Posterior cingulate gyrus (tissue), 11 donors: Measurements from ENCODE around the gene BTD.

Experiments
- DNase-seq, 10 donors: peaks; one replicate each; pipeline versions ENCODE4 v3.0.0 to v3.0.0-alpha.2; 2020 to 2021; ENCODE audit warnings: mixed read lengths in 3 of 10
- intact Hi-C: fragments of 100-400 bp; cut with DNase I; formaldehyde crosslinking; loops from one replicate; pipeline ENCODE4 v1.15.1; 2023

The BTD gene

DNA sequence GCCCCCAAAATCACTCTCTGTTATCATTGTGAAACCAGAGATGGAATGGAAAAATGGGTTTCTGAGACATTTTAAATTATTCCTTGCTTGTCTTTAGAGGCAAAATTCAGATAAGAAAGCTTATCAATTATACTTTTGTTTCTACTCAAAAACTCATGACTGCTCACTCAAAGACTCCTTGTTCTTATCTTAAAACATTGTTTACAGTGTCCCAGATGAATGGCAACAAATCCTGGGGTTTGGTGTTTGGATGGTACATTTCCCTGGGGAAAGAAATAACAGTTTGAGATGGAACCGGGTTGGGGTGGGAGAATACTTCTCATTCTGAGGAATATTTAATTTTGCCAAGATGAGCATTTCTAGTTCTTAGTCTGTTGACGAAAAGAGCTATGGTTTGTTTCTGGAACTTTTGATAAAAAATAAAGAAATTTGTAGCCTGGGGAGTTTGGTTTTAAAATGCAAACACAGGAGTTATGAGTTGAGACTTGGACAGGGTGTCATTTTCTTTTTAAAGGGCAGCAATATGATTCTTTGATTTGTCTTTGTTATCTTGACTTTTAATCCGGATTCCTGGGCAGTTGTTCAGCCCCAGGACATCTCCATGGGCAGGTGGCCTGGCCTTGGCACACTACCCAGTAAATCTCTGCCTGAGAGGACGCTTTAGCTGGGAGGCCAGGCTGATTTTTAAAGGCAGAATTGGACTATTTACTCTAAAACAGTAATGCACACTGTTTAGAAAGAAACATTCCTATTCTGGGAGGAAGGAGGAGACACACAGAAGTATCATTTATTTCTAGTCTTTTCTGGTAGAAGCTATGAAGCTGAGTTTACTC lies 32.4 kb downstream of the BTD start:
- intact Hi-C loops = loop anchor here (5.0 kb wide), 1 partner anchor 163 kb away; the partner anchor contains the start of gene ANKRD28

DNA sequence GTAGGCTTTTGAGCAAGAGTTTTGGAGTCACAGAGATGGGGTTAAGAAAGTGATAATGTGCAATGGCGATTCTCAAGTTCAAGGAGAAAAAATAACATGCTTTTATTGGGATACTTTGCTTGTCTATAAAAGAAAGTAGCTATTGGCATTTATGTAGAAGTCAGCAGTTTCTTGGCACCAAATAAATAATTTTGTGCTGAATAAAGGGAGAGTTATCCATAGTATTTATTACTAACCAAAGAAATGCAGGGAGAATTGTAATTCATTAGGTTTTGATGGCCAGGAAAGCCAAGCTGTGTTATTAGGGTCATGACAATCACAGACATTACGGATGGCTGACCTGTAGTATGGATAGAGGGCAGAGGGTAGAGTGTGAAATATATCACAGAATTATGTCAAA lies 33.1 kb downstream of the BTD start:
- no peak for DNase-seq
- intact Hi-C loops = loop anchor here (5.0 kb wide), 1 partner anchor 163 kb away; the partner anchor contains the start of gene ANKRD28

More for the DNA sequence above, 32.4 kb downstream of the BTD start:
- peak in 1 of 10 donors; percentile 81 for DNase-seq

DNA sequence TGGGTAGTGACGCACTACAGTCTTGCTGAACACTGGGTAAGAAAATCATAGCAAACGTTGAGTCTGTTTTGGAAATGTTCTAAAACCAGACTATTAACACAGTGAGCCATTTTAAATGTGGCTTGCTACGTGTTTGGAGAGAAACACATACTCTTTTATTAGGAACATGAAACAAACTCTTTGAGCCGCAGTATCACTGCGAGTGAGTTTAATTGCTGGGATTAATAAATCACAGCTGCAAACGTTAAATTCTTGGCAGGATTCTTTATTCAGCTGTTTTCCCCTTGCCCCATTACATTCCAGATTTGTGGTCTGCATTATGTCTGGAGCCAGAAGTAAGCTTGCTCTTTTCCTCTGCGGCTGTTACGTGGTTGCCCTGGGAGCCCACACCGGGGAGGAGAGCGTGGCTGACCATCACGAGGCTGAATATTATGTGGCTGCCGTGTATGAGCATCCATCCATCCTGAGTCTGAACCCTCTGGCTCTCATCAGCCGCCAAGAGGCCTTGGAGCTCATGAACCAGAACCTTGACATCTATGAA lies 33.6 kb downstream of the BTD start:
- intact Hi-C loops = no loop called here

DNA sequence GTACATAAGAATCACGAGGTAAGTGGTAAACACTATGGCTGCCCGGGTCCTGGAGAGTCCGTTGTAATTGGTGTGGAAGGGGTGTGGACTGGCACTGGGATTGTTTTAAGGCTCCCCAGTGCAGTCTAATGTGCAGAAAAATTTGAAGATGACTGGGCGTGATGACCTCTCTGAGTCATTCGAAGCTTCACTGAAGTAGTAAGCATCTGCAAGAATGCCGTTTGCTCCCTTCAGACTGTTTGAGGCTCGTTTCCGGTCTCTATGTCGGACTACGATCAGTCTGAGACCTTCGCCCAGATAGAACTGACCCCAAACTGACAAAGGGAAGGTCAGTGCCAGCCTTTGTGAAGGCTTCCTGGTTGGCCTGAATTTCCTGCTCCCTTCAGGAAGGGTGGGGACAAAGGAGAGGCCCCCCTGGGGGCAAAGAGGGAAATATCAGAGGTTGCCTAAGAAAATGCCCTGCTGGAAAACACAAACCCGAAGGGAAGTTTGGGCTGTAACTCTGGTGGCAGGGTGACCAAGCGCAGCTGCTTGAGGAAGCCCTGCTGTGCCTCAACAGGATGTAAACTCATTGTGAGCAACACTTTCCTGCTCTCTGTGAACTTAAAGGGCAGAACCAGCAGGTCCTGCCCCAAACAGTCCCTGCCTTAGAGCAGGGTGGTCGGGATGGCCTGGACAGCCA lies 34.6 kb downstream of the BTD start:
- DNase-seq = no peak
- intact Hi-C loops = no loop called here

More for the DNA sequence above, 33.6 kb downstream of the BTD start:
- DNase-seq = peak in 1 of 10 donors; percentile 81

DNA sequence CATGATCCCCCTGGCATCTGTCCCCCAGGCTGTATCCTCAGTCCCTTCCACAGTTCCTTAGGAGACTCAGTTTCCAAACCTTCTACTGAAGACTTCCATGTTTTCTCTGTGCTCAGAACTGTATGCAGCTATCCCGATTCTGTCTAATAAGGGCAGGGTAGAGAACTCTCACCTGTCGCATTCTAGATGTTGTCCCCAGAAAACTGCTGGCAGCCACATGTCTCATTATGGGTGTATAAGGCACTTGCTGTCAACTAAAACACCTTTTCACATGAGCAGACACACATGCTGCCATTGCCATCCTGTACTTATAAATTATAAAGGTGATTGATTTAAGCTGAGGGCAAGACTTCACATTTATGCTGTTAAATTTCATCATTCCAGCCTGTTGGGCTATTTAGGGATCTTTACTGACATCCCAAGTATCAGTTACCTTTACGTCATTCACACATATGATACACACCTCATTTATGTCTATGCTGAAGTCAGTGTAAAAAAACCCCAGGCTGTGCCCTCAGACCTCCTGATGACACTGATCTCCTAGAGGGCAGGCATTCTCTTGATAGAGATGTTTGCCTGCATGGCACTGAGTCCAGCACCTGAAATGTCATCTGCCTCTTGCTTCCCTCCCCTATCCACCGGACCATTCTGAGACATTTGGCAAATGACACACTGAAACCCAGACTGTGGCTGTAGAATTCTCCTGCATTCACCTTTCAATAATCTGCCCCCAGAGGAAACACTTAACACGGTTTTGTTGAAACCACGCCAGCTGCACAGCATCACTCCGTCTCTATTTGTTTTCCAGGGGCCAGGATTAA lies 35.8 kb downstream of the BTD start:
- DNase-seq = no peak
- intact Hi-C loops = no loop called here

DNA sequence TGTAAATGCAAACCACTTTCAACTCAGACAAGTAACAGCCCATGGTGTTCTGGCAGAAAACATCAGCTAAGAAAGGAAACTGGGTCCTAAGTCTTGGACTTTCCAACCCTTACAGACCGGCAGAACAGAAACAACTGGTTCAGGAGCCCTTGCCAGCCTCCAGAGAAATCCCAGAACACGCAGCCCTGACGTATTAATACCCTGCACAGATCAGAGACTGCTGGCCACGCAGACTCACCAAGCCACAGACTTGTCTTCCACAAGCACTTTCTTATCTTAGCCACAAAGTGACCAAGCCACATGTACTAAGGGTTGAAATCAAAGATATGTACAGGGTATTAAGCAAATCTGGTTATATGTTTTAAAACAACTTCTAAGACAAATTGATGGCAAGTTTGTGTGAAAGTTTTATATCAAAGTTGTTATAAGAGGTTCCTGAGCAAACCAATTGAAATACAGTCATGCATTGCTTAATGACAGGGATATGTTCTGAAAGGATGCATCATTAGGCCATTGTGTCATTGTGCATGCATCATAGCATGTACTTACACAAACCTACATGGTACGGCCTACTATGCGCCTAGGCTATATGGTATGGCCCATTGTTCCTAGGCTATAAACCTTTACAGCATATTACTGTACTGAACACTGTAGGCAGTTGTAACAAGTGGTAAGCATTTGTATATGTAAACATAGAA lies 36.8 kb downstream of the BTD start:
- no peak for DNase-seq
- intact Hi-C loops = no loop called here

DNA sequence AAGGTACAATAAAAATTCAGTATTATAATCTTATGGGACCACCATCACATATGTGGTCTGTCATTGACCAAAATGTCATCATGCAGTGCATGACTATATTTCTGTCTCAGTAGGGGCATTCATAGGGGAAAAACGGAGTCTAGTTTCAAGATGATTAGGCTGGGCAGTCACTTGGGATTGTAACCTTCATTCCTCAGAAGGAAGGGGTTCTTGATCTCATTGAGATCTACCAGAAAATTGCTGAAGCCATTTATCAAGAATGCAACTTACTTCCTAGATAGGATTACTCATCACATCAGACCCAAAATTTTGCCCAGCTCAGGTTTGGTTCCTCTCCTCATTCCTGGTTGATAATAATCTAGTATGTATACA lies 37.3 kb downstream of the BTD start:
- intact Hi-C loops = no loop called here
- no peak for DNase-seq

DNA sequence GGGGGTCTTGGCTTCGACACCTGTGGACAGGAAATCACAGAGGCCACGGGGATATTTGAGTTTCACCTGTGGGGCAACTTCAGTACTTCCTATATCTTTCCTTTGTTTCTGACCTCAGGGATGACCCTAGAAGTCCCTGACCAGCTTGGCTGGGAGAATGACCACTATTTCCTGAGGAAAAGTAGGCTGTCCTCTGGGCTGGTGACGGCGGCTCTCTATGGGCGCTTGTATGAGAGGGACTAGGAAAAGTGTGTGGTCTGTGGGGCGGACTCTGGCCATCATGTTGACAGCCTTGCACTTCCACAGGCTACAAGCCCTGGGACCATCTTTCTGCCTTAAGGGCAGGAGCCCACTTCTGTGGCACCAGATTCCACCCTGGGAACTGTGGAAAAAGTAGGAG lies 43.7 kb downstream of the BTD start:
- DNase-seq = no peak
- intact Hi-C loops = loop anchor here (5.0 kb wide), 1 partner anchor 167 kb away; no protein-coding TSS in a partner anchor

DNA sequence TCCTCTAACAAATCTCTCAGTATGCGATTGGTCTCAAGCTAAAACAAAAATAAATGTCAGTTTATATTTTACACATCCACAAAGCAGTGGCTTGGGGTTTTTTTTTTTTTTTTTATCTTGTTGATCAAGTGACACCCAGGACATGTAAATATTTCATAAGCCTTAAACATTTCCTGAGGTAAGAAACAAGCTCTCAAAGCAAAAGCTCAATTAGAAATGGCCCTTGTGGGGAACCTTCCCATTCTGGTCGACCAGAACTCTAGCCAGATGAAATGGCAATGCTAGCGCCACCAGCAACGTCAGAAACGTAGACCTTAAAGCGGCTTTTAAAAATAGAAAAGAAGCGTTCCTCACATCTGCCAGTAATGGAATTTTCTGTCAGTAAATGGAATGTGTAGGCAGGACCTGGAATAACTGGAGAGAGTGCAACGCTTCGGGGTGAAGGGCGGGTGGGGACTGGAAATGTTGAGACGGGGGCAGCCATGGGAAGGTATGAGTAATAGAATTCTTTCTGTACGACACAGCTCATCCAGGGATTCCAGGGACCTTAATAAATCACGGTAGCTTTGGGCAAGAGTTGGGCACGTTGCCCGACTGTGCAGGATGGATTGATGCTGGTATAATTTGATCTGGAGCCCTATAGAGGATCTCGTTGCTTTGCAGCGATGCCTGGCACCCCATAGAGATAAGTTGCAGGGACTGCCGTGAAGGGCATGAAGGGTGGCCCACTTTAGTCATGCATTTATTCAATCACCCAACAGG lies 44.4 kb downstream of the BTD start:
- DNase-seq = peak in 1 of 10 donors; percentile 81
- intact Hi-C loops = loop anchor here (5.0 kb wide), 1 partner anchor 166 kb away; no protein-coding TSS in a partner anchor

DNA sequence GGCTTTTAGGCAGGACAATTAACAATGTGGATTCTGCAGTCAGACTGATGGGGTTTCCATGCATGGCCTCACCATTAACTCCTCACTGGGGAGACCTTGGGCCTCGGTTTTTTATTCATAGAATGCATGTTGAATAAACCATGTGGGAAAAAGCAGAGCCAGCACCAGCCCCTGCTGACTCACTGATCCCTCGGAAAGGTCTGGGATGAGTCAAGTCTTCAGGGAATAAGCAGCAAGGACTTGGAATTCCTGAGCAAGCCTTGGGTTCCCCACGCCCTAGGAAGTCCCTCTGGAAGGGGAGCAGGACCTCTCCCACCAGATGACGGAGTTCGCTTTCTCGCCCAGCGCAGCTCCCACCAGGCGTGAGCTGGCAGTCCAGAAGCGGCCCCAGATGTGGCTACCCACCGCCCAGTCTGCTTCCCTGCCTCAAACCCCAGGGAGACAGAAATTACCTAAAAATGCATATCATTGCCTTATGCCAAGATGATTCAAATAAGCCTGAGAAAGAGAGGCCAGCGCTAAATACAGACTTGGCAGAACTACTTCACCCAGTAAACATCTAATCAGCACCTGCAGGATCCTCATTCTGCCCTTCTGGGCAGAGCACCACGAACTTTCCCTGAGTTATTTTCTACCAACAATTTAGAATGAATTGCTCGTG lies 45.4 kb downstream of the BTD start:
- intact Hi-C loops = loop anchor here (5.0 kb wide), 1 partner anchor 165 kb away; no protein-coding TSS in a partner anchor

DNA sequence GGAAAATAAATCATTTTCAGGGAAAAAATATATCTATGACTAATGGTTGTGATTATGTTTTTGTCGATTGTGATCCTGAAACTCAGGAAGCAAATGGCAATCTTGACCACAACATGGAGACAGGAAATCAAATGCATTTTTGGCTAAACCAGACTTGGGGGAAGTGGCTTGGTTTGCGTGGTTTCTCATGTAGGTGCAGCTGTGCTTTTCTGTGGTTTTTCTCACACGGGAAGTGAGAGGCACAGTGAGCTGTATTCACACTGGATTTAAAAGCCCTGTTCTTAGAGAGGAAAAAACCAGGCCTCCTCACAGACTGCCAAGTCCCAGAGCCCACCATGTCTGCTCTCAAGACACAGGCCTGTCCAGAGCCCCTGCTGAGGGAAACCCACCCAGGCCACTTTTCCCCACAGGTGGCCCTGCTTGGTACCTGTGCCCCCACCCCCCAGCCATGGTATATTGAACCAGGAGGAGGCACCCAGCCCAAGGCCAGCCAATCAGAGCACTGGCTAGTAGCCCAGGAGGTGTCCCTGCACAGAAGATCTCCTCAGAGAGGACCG lies 46.1 kb downstream of the BTD start:
- intact Hi-C loops = loop anchor here (5.0 kb wide), 1 partner anchor 165 kb away; no protein-coding TSS in a partner anchor

More for the DNA sequence above, 45.4 kb downstream of the BTD start:
- peak in 3 of 10 donors; percentile 23 to 81 (median 73) for DNase-seq

DNA sequence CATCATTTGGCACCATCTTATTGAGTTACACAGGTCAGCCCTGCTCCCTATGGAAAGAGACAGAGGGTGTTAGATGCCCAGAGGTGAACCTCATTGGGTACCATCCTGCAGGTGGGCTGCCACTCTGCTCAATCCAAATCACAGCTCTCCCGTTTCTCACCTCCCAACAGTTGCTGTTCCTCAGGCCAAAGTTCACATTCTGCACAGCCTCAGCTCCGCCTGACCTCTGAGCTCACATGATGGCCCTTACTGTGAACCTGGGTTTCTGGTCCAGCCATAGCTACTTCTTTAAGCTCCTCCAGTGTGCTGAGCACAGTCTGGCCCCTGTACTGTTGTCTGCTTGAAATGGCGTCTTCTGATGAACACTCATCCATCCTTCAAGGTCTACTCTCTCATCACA lies 47.8 kb downstream of the BTD start:
- intact Hi-C loops = loop anchor here (5.0 kb wide), 1 partner anchor 163 kb away; no protein-coding TSS in a partner anchor
- no peak for DNase-seq

More for the DNA sequence above, 46.1 kb downstream of the BTD start:
- no peak for DNase-seq

DNA sequence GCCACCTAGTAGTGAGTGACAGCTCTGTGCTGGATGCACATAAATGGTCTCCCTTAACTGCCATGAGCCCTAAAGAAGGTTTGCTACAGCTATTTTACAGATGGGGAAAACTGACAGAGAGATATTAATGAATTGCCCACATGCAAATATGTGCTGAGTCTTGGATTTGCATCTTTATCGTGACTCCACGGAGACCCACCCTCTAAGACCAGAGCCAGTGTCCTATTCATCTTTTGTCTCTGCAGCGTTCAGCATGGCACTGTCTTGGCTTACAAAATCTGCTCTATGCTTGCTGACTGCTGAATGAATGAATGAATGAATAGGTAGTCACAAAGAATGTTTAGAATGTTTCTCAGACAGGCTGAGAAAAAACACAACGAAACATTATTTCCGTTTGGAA lies 48.3 kb downstream of the BTD start:
- intact Hi-C loops = loop anchor here (5.0 kb wide), 1 partner anchor 162 kb away; no protein-coding TSS in a partner anchor
- no peak for DNase-seq

DNA sequence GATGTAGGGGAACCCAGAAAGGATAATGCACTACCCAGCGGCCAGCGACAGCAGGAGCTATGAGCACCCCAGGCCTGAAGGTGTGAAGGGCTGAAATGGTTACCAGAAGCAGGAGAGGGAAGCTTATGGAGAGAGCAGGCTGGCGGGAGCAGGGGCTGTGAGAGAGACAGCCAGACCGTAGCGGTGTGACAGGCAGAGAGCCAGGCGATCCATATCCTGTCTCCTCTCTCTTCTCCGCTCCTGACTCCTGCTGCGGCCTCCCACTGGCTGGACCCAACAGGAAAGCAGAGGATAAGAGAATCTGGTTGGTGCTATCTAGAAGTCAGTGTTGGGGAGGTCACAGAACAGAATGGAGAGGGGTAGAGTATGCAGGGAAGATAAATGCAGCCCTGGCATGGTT lies 49.9 kb downstream of the BTD start:
- intact Hi-C loops = no loop called here
- DNase-seq = peak in 1 of 10 donors; percentile 79

DNA sequence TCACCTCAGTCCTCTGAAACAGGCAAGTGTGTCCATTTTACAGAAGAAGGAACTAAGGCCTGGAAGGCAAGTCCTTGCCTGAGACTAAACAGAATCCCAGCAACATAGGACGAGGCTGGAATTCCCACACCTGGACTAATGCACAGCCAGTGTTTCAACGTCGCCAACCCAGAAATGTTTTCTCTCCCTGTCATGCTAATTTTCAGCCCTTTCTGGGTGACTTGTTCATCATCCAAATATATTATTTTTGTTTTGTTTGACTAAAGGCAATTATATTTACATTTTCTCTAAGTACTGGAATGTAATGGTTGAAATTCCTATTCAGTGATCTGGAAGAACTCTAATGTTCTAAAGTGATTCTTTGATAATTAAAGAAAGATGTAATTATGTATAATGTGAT lies 51.8 kb downstream of the BTD start:
- intact Hi-C loops = no loop called here
- DNase-seq = no peak

DNA sequence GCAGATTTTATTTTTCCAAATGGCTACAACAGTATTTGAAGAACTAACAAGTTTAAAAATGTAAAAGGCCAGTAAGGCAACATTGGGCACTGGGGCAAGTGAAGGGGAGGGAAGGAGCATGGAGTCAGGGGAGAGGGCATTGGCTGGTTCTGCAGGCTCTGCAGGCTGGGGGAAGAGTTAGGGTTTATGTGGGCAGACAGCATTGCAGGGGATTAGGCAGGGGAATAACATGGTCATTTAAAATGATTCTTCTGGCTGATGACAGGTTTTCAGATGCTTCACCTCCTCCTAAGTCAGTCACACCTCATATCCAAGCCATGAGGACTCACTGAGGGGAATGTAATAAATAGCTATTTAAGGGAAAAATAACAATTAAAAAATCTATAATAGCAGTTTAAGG lies 52.6 kb downstream of the BTD start:
- intact Hi-C loops = no loop called here
- no peak for DNase-seq

DNA sequence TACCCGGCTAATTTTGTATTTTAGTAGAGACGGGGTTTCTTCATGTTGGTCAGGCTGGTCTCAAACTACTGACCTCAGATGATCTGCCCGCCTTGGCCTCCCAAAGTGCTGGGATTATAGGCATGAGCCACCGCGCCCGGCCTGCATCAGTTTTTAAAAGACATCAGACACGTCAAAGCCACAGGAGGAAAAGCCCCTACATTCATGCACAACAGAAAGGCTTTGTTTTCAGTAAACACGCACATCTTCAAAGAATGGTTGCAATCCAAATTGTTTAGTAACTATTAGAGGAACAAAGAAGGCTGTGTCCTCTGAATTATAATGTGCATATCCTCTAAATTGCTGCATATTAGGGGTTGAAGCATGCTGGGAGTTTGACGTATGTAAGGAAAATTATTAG lies 53.3 kb downstream of the BTD start:
- DNase-seq = peak in 4 of 10 donors; percentile 32 to 90 (median 70)
- intact Hi-C loops = no loop called here

DNA sequence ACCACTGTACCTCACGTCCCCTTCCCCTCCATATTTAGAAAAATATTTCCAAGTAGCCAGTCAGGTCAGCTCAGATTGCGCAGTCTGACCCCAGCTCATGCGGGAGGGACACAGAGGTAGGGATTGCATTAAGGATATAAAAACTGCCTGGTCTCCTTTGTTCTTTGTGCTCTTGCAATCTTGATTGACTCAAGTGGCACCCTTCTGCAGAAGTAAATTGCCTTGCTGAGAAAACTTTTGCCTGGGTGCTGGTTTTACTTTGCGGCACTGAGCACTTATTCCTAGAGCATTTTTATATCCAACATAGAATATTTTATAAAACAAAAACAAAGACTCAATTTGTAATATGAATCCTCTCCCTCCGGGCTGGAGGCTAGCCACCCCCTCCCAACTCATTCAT lies 54.8 kb downstream of the BTD start:
- intact Hi-C loops = no loop called here
- DNase-seq = no peak
